Activated naive CD8-positive, alpha-beta T cell treated with anti-CD3 and anti-CD28 coated beads, Interleukin-2, amount 10 ng/mL, durations not matched to agents 7 days and 5 days (primary cell): ENCODE data around the gene ACYP1. TPM values are rescaled to one million over a fixed set of nuclear protein-coding genes. Genes with fewer than 3 reads are reported as not detected.

Source experiments
- ATAC-seq: fragments of 150-1000 bp; cut with Tn5 transposase; one replicate; pipeline ENCODE4 v1.10.0; 2021; ENCODE audit warnings: low read depth, moderate library complexity
- POLR2A ChIA-PET: fragments of 350-600 bp; sonication (Branson Sonifier 250); formaldehyde crosslinking; loops from one replicate; lab custom pipeline; 2021; ENCODE audit warnings: antibody characterized with exemption; lab: Charles Lee
- DNase-seq: peaks from one replicate; pipeline ENCODE4 v3.0.0; 2021
- H3K27ac Mint-ChIP-seq: one replicate; pipeline ENCODE4 v1.8.0; 2022; ENCODE audit warnings: mild to moderate bottlenecking, mixed read lengths
- H3K27me3 Mint-ChIP-seq: one replicate; pipeline ENCODE4 v1.8.0; 2022; ENCODE audit warnings: mild to moderate bottlenecking, moderate library complexity, mixed read lengths
- H3K36me3 Mint-ChIP-seq: one replicate; pipeline ENCODE4 v1.8.0; 2021; ENCODE audit warnings: mild to moderate bottlenecking, mixed read lengths
- H3K4me1 Mint-ChIP-seq: one replicate; pipeline ENCODE4 v1.8.0; 2021; ENCODE audit warnings: mixed read lengths
- H3K4me3 Mint-ChIP-seq: one replicate; pipeline ENCODE4 v1.8.0; 2022; ENCODE audit warnings: mild to moderate bottlenecking, moderate library complexity, mixed read lengths
- H3K9me3 Mint-ChIP-seq: one replicate; pipeline ENCODE4 v1.8.0; 2021; ENCODE audit warnings: mixed read lengths
- total RNA-seq, 2 experiments: library from RNA; stranded (reverse); gene quantifications; one replicate each; pipeline ENCODE4 v1.2.3, GENCODE V29; 2021

ACYP1 gene
- total RNA-seq, 2 experiments from 2014 or later: 50.7 to 54.7 TPM

GRCh38 chr14:75064205-75064567, 362 bp upstream of the ACYP1 start:
- Mint-ChIP-seq H3K9me3 (peaks cover 2% of the 10 kb centered on the region), H3K27ac (peak overlapping the region; percentile 94), H3K4me1 (peaks cover 27% of the 10 kb centered on the region), H3K27me3 (no peaks in the 10 kb centered on the region), H3K4me3 (peak overlapping the region; percentile 98), H3K36me3 (peaks cover 20% of the 10 kb centered on the region)
- no peak for ATAC-seq
- POLR2A ChIA-PET: interaction anchor here (0.6 to 2.7 kb wide), 8 partner anchors 8 to 1114 kb away, joined by 3 to 17 read pairs (median 4); partner anchors contain the start of genes COQ6, EIF2B2, FAM161B and MLH3
- no peak for DNase-seq

DNA sequence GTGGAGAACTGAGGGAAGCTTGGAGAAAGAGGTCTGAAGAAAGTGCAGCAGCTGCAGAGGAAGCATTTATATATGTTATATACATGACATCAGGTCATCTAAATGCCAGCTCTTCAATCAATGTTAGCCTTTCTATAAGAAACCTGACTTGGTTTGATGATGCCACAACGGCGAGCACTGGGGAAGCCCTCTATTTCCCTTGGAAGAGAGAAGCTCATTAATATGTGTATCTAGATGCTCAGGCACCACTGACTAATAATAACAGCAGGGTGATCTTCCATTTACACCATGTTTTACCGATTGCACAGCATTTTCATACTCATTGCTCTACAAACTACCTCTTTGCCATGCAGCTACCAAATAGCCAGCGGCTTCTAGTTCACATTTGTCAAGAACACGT, 811 bp downstream of the ACYP1 start:
- POLR2A ChIA-PET: interaction anchor here (0.5 to 2.7 kb wide), 6 partner anchors 13 to 300 kb away, joined by 3 to 17 read pairs (median 4); partner anchors contain the start of genes EIF2B2 and MLH3
- Mint-ChIP-seq H3K4me1 (peaks cover 31% of the 10 kb centered on the region), H3K27ac (peak overlapping the region; percentile 94), H3K9me3 (peaks cover 2% of the 10 kb centered on the region), H3K27me3 (no peaks in the 10 kb centered on the region), H3K36me3 (peaks cover 29% of the 10 kb centered on the region), H3K4me3 (peak overlapping the region; percentile 98)
- DNase-seq (no peak), ATAC-seq (no peak)

DNA sequence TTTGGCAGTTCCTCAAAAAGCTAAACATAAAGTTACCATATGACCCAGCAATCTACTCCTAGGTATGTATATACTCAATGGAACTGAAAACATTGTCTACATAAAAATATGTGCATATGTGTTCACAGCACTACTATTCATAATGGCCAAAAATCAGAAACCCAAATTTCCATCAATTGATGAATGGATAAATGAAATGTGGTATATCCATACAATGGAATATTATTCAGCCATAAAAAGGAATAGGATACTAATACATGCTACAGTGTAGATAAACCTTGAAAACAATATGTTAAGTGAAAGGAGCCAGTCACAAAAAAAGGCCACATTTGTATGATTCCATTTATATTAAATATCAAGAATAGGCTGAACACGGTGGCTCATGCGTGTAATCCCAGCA, 3.4 kb downstream of the ACYP1 start:
- Mint-ChIP-seq H3K4me1 (peaks cover 42% of the 10 kb centered on the region), H3K36me3 (peaks cover 40% of the 10 kb centered on the region), H3K27ac (no peak overlapping the region), H3K9me3 (peaks cover 2% of the 10 kb centered on the region), H3K4me3 (no peak overlapping the region), H3K27me3 (no peaks in the 10 kb centered on the region)
- no peak for ATAC-seq
- POLR2A ChIA-PET: no interaction called here
- DNase-seq: no peak

DNA sequence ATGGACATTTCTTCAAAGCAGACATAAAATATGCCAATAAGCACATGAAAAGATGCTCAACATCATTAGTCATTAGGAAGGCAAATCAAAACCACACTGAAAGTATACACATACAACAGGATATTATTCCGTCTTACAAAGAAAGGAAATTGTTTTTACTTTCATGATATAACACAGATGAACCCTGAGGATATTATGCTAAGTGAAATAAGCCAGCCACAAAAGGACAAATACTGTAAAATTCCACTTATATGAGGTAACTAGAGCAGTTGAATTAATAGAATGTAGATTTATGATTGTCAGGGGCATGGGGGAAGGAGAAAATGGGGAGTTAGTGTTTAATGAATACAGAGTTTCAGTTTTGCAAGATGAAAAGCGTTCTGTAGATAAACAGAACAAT, 4.2 kb downstream of the ACYP1 start:
- POLR2A ChIA-PET: no interaction called here
- no peak overlapping the region for H3K4me3 Mint-ChIP-seq
- H3K4me1 Mint-ChIP-seq: peaks cover 41% of the 10 kb centered on the region

DNA sequence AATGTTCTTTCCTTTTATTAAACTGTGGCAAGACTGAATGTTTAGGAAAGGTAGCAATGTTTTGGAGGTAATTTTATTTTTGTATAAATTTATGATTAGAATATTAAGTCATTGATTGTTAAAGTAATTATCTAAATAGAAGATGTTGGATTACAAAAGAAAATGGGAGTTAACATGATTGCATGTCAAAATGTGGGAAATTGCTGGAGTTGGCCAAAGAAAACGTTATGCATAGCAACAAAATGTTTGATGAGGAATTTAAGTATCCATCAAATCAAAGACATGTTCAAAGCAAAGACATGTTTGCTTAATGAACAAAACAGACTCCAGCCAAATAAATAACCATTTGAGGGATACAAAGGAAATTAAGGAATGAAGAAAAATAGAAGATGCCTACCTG, 9.4 kb downstream of the ACYP1 start:
- H3K27me3 Mint-ChIP-seq: no peaks in the 10 kb centered on the region
- H3K36me3 Mint-ChIP-seq: peaks cover 42% of the 10 kb centered on the region
- H3K4me3 Mint-ChIP-seq: no peak overlapping the region
- H3K4me1 Mint-ChIP-seq: peaks cover 40% of the 10 kb centered on the region
- H3K9me3 Mint-ChIP-seq: no peaks in the 10 kb centered on the region
- ATAC-seq (no peak), DNase-seq (no peak)
- POLR2A ChIA-PET: interaction anchor here (0.6 kb wide), 1 partner anchor 117 kb away, joined by 3 read pairs; no protein-coding TSS in a partner anchor
- H3K27ac Mint-ChIP-seq: no peak overlapping the region

More for the DNA sequence above, 4.2 kb downstream of the ACYP1 start:
- peaks cover 2% of the 10 kb centered on the region for H3K9me3 Mint-ChIP-seq
- DNase-seq: no peak
- ATAC-seq: no peak
- peaks cover 44% of the 10 kb centered on the region for H3K36me3 Mint-ChIP-seq
- no peak overlapping the region for H3K27ac Mint-ChIP-seq
- no peaks in the 10 kb centered on the region for H3K27me3 Mint-ChIP-seq

GRCh38 chr14:75053396-75054291, 10.2 kb downstream of the ACYP1 start:
- no peak overlapping the region for H3K27ac Mint-ChIP-seq
- no peak for DNase-seq
- H3K9me3 Mint-ChIP-seq: no peaks in the 10 kb centered on the region
- H3K4me3 Mint-ChIP-seq: no peak overlapping the region
- H3K36me3 Mint-ChIP-seq: peaks cover 38% of the 10 kb centered on the region
- peaks cover 36% of the 10 kb centered on the region for H3K4me1 Mint-ChIP-seq
- POLR2A ChIA-PET: no interaction called here
- no peak for ATAC-seq
- no peaks in the 10 kb centered on the region for H3K27me3 Mint-ChIP-seq

GRCh38 chr14:75051556-75051899, 12.3 kb downstream of the ACYP1 start:
- no peak for DNase-seq
- peak overlapping the region; percentile 82 for H3K27ac Mint-ChIP-seq
- H3K9me3 Mint-ChIP-seq: no peaks in the 10 kb centered on the region
- H3K4me1 Mint-ChIP-seq: peaks cover 30% of the 10 kb centered on the region
- POLR2A ChIA-PET: interaction anchor here (0.6 to 3.8 kb wide), 4 partner anchors 10 to 235 kb away, joined by 3 to 17 read pairs (median 4); partner anchors contain the start of gene ACYP1
- H3K27me3 Mint-ChIP-seq: no peaks in the 10 kb centered on the region
- H3K36me3 Mint-ChIP-seq: peaks cover 36% of the 10 kb centered on the region
- ATAC-seq: no peak
- H3K4me3 Mint-ChIP-seq: peak overlapping the region; percentile 90

- Mint-ChIP-seq H3K4me3 (peak within 1 kb of the TSS; percentile 90), H3K36me3 (peaks cover 37% of the 10 kb centered on the region), H3K9me3 (no peaks in the 10 kb centered on the region), H3K4me1 (peaks cover 28% of the 10 kb centered on the region), H3K27ac (peak within 1 kb of the TSS; percentile 82), H3K27me3 (no peaks in the 10 kb centered on the region)
- POLR2A ChIA-PET: interaction anchor here (1.2 to 3.8 kb wide), 3 partner anchors 11 to 48 kb away, joined by 3 to 17 read pairs (median 4); partner anchors contain the start of gene ACYP1
- peak; percentile 79 for ATAC-seq
- DNase-seq: peak; percentile 85
Measured at GRCh38 chr14:75050852-75051555, 12.8 kb downstream of the ACYP1 start, which contains the start of gene MLH3. Gene MLH3 (minus strand): TSS chr14:75051467. CDS start chr14:75049655, 1,812 bp downstream.

GRCh38 chr14:75049731-75050201, 14.1 kb downstream of the ACYP1 start:
- DNase-seq (no peak), ATAC-seq (no peak)
- POLR2A ChIA-PET: interaction anchor here (3.8 kb wide), 1 partner anchor 14 kb away, joined by 17 read pairs; the partner anchor contains the start of gene ACYP1
- no peak overlapping the region for H3K27ac Mint-ChIP-seq
- H3K9me3 Mint-ChIP-seq: no peaks in the 10 kb centered on the region
- H3K27me3 Mint-ChIP-seq: no peaks in the 10 kb centered on the region
- H3K4me3 Mint-ChIP-seq: peak overlapping the region; percentile 90
- H3K4me1 Mint-ChIP-seq: peaks cover 29% of the 10 kb centered on the region
- H3K36me3 Mint-ChIP-seq: peaks cover 29% of the 10 kb centered on the region

DNA sequence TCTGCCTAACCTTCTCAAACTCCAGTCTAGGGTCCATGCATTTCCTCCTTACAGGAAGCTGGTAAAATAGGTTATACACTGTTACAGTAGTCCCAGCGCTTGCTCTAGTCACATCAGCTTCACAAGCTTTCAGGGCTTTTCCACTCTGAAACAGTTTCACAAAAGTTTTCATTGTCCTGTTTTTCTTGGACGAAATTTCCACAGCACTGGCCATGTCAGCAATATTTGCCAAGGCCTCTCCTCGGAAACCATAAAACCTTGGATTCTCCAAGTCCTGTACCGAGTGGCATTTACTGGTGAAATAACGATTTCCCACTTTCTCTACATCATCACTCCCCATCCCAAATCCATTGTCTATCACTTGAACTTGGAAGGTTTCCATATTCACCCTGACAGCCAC, 14.7 kb downstream of the ACYP1 start:
- ATAC-seq: no peak
- peaks cover 26% of the 10 kb centered on the region for H3K36me3 Mint-ChIP-seq
- no peaks in the 10 kb centered on the region for H3K27me3 Mint-ChIP-seq
- no peak overlapping the region for H3K4me3 Mint-ChIP-seq
- no peak for DNase-seq
- no peak overlapping the region for H3K27ac Mint-ChIP-seq
- peaks cover 30% of the 10 kb centered on the region for H3K4me1 Mint-ChIP-seq
- H3K9me3 Mint-ChIP-seq: no peaks in the 10 kb centered on the region
- POLR2A ChIA-PET: interaction anchor here (1.1 to 3.8 kb wide), 2 partner anchors 14 to 430 kb away, joined by 3 to 17 read pairs; partner anchors contain the start of gene ACYP1

DNA sequence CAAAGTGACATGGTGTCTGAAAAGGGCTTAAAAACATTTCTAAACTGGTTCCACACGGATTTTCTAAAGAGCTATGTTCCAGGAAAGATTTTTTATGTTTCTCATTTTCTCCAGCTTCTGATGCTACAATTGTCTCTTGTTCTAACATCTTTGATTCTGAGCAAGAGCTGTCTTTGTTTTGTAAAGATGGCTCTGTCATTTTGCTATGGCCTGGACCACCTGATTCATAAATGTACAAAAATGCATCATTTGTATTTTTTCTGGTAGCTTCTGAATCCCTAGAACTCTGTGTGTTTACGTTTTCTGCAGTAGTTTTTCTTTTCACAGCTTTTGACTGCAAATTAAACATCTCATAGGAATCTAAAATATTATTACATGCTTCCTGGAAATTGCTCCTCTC, 15.7 kb downstream of the ACYP1 start:
- Mint-ChIP-seq H3K4me1 (peaks cover 26% of the 10 kb centered on the region), H3K27ac (no peak overlapping the region), H3K27me3 (no peaks in the 10 kb centered on the region), H3K36me3 (peaks cover 21% of the 10 kb centered on the region), H3K9me3 (no peaks in the 10 kb centered on the region), H3K4me3 (no peak overlapping the region)
- no peak for ATAC-seq
- POLR2A ChIA-PET: no interaction called here
- no peak for DNase-seq

- ATAC-seq (no peak), DNase-seq (no peak)
- H3K4me1 Mint-ChIP-seq: peaks cover 22% of the 10 kb centered on the region
- no peaks in the 10 kb centered on the region for H3K27me3 Mint-ChIP-seq
- no peak overlapping the region for H3K27ac Mint-ChIP-seq
- no peaks in the 10 kb centered on the region for H3K9me3 Mint-ChIP-seq
- no peak overlapping the region for H3K4me3 Mint-ChIP-seq
- POLR2A ChIA-PET: no interaction called here
- peaks cover 21% of the 10 kb centered on the region for H3K36me3 Mint-ChIP-seq
Measured at GRCh38 chr14:75047506-75047905, 16.3 kb downstream of the ACYP1 start.

DNA sequence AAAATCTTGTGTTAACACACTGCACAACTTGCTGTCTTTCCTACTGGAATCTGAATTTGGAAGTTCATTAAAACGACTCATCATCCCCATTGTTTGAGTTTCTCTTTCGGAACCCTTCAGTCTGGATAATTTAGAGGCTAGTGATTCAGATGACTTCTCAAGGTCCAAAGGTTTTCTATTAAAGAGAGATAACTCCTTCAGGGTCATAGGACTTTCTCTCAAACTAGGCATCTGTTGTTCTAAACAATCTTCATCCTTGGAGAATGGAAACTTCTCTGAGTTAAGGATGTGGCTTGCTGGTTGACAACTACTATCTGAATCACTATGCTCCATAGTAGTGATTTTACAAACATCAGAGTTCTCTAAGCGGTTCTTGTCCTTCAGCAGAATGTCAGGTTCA, 16.9 kb downstream of the ACYP1 start:
- peaks cover 19% of the 10 kb centered on the region for H3K36me3 Mint-ChIP-seq
- H3K27me3 Mint-ChIP-seq: no peaks in the 10 kb centered on the region
- POLR2A ChIA-PET: no interaction called here
- no peaks in the 10 kb centered on the region for H3K9me3 Mint-ChIP-seq
- ATAC-seq: no peak
- no peak overlapping the region for H3K27ac Mint-ChIP-seq
- peaks cover 22% of the 10 kb centered on the region for H3K4me1 Mint-ChIP-seq
- no peak for DNase-seq
- H3K4me3 Mint-ChIP-seq: no peak overlapping the region
